Right lobe of liver (tissue), 4 donors: ENCODE results near the gene FAM149A.

Source experiments
- POLR2A ChIP-seq: fragments of 450-650 bp; IDR thresholded peaks from one replicate; pipeline ENCODE4 v1.6.1; 2017; ENCODE audit warnings: antibody characterized with exemption, mild to moderate bottlenecking
- TF ChIP-seq, protein P1 (sequence below), 4 donors: fragments of 200-600 bp in 3 of 4; fragments of 450-650 bp in 1 of 4; IDR thresholded peaks; one replicate each; pipeline versions ENCODE4 v1.5.1 to v1.8.0; 2016 to 2022; ENCODE audit warnings: antibody characterized with exemption in 4 of 4, mild to moderate bottlenecking in 2 of 4
- donor health status: DM: no; HTN: no; CAD: no.
- donor health status: DM: no; HTN: no; CAD: no.
- donor health status: DM: no; HTN: yes; CAD: no.

DNA sequence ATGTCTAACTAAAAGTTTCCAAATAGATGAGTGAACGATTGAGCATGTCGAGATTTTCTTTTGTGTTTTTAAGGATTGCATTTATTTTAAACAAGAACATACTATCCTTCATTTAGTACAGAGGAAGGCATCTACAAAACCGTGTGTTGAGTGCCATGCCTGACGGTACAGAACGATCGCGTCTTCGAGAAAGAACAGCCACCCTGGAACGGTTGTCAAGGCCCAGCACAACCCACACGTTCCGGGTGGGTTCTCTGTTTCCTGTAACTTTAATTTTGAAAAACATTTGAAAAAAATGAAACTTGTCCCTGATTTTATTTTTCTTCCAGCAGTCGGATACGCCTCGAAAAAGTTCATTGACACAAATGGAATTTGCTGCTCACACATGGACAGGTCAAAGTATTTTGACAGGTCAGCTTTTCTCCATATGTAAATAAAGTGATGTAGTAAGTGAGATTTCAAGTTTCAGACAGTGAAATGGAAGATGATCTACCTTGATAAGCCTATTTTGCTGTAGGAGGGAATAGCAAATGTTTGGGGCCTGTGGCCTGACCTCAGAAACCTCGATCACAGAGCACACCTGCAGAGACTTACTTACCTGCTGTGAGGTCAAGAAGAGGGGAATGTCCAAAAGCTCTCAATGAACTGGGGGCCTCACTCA lies 62.5 kb downstream of the FAM149A start:
- TF ChIP-seq POLR2A = no peak
- TF ChIP-seq, protein P1, sequence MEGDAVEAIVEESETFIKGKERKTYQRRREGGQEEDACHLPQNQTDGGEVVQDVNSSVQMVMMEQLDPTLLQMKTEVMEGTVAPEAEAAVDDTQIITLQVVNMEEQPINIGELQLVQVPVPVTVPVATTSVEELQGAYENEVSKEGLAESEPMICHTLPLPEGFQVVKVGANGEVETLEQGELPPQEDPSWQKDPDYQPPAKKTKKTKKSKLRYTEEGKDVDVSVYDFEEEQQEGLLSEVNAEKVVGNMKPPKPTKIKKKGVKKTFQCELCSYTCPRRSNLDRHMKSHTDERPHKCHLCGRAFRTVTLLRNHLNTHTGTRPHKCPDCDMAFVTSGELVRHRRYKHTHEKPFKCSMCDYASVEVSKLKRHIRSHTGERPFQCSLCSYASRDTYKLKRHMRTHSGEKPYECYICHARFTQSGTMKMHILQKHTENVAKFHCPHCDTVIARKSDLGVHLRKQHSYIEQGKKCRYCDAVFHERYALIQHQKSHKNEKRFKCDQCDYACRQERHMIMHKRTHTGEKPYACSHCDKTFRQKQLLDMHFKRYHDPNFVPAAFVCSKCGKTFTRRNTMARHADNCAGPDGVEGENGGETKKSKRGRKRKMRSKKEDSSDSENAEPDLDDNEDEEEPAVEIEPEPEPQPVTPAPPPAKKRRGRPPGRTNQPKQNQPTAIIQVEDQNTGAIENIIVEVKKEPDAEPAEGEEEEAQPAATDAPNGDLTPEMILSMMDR (IDR thresholded peaks at IDR 0.05) = no peak
